GM18909 (cell line): ENCODE data around the gene EVI5L.

ENCODE experiments used
- ATAC-seq: cut with Tn5 transposase; IDR thresholded peaks from one replicate; pipeline ENCODE4 v1.9.1; 2021; ENCODE audit warnings: mild to moderate bottlenecking; ENCODE audit not compliant: unreplicated experiment, poor library complexity

EVI5L gene

DNA sequence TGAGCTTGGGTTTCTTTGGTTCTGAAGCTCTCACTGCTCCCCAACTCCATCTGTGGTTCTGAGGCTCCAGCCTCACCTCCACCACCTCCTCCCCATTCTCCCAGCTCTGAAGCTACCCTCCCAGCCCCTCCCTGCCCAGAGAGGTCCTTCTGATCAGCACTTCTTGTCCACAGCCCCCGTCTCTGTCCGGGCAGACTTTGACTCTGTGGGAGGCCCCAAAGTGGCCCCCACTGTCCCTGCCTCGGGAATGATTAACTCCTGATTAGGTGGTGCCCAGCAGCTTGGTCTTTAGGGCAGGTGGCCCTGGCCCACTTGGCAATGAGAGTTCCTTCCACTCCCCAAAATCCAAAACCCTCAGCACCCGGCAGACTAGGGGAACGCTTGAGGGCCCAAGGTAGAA lies 14.4 kb downstream of the EVI5L start:
- ATAC-seq = no peak

DNA sequence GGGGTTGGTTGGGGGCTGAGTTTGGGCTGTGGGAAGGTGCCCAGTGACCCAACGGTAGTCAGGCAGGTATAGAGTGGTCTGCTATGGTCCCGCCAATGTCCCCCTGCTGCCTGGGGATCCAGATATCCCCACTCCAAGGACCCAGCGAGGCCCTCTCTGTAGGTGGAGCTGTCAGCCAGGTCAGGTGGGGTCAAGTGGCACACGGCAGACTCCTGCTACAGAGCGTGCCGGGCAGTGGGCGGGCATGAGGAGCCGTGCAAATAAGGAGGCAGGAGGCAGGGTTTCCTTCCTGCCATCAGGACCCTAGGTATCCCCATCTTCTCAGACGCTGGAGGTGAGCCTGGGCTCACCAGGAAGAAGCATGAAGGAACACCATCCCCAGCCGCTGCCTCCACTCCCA lies 14.9 kb downstream of the EVI5L start:
- ATAC-seq = no peak

DNA sequence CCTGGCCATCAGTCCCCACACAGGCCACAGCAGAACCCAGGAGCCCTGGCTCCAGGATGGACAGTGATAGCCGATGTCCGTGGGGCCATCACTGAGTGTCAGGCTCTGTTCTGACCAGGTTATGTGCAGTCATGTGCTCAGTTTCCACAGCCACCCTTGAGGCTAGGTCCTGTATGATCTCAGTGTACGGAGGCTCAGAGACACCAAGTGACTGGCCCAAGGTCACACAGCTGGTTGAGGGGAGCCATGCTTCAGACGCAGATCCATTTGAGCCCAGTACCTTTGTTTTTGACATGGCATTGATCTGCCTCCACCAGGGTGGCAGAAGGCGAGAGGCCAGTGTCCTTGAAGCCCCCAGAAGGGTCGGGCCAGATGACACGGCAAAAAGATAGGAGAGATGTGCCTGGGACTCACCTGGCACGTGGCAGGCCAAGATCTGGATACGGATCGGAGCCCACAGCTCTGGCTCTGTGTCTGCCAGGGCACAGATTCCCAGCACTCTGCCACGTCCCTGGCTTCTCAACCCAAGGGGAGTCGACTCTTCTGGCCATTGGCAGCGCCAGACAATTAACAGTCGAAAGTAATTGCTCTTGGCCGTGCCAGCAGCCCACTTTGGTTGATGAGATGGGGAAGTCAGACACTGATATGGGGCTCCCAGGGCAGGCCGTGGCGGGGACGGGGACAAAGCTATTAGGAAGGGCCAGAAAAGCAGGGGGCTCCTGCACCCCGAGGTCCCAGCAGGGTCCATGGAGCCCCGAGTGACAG lies 15.6 kb downstream of the EVI5L start:
- ATAC-seq = no peak

DNA sequence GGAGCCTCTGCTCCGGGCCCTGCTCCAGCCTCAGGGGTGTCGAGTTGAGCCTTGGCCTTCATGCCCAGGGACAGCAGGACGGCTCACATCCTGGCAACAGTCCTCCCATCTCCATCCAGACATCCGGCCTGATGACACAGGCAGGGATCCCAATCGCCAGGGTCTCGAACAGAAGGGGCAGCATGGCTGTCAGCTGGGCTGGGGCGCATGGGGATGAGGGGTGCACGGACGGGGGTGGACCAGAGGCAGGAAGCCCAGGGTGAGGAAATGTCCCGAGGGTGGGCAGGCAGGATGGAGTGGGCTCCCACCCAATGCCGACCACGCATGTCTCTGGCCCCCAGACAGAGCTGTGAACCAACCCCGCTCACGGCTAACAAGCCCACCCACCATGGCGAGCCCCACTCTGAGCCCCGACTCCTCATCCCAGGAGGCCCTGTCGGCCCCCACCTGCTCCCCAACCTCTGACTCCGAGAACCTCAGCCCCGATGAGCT lies 16.2 kb downstream of the EVI5L start:
- ATAC-seq = no peak

DNA sequence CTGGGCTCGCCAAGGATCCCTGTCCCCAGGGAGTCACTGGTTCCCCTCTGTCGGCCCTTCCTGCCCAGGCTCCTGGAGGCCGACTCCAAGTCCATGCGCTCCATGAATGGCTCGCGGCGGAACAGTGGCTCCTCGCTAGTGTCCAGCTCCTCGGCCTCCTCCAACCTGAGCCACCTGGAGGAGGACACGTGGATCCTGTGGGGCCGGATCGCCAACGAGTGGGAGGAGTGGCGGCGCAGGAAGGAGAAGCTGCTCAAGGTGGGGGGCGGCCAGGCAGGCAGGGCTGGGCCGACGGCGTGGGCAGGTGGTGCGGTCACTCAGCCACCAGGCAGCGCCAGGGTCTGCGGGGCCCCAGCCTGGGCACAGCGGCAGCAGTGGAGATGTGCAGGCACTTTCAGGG lies 17.6 kb downstream of the EVI5L start:
- ATAC-seq = no peak

DNA sequence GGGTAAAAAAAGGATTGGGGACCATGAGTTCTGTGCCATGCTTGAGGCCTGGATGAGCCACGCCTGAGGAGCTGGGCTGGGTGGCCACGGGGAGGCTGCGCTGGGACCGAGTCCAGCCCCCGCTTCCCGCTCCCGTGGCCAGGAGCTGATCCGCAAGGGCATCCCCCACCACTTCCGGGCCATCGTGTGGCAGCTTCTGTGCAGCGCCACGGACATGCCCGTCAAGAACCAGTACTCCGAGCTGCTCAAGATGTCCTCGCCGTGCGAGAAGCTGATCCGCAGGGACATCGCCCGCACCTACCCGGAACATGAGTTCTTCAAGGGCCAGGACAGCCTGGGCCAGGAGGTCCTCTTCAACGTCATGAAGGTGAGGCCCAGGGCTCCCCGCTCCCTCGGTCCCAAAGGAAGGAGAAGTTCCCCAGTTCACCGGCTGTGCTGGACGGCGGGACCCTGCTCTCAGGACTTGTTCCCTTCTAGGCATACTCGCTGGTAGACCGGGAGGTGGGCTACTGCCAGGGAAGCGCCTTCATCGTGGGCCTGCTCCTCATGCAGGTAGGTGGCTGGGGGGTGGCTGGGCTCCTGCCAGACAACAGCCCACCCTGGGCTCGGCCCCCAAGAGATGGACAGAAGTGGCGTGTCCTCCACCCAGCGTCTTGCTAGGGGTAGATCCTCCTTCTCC lies 18.9 kb downstream of the EVI5L start:
- no peak for ATAC-seq

DNA sequence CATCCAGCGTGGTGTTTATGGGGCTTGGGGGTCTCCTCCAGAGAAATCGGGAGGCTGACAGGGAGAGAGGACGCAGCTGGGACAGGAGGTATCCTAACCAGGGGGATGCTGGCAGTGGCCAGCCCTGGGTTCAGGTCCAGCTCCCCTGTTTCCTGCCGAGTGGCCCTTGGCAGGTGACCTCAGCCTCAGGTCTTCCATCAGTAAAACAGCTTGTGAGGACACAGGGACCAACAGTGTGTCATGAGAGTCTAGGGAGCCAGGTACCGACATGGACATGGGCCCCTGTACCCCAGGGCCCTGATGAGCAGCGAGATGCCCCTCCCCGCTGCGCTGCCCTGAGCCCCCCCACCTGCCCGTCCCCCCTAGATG lies 19.6 kb downstream of the EVI5L start:
- ATAC-seq = no peak

DNA sequence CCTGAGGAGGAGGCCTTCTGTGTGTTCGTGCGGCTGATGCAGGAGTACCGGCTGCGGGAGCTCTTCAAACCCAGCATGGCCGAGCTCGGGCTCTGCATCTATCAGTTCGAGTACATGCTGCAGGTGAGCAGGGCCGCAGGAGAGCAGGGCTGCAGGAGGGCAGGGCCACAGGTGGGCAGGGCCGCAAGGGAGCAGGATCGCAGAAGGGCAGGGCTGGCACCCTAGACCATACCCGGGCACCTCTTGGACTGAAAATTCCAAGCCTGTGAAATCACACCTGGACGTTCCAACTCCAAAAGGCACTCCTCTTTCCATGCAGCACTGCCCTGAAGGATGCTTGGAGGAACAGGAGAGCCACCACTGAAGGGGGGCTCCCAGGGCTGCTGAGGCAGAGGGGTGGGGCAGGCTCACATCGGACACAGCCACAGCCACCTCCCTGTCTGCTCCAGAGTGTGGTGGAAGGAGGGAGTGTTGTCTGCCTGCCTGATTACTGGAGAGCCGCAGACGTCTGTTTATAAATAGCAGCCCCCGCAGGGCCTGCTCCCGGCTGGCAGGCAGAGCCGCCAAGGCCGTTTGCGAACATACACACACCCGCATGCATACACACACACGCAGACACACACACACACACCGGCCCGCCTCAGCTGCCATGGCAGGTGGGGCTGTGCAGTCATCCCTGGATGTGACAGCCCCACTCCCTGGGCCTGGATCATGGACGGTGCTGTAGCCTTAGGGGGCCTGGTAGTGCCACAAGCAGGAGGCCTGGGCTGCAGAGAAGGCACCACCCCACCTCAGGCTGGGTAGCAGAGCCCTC lies 20.2 kb downstream of the EVI5L start:
- ATAC-seq = no peak

DNA sequence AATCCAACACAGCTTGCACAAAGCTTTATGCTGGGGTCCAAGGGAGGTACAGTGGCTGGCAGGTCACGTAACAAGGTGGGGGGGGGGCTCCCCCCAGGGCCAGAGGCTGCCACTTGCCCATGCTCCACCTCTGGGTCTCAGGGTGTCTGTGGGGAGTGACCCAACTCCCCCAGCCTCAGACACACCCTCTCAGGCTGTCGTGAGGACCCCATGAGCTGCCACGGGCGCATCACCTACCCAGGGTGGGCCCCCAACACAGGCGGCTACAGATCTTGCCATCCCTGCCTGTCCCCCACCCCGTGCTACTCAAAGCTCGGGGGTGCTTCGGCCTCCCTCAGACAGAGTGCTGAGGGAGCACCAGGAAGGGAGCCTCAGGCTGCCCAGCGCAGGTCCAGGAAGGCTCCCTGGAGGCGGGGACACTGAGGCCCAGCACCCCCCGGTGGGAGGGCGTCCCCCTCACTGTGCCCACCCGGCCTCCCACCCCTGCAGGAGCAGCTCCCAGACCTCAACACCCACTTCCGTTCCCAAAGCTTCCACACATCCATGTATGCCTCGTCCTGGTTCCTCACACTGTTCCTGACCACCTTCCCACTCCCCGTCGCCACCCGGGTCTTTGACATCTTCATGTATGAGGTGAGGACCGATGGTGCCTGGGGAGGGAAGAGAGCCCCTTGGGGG lies 21.1 kb downstream of the EVI5L start:
- ATAC-seq = no peak

DNA sequence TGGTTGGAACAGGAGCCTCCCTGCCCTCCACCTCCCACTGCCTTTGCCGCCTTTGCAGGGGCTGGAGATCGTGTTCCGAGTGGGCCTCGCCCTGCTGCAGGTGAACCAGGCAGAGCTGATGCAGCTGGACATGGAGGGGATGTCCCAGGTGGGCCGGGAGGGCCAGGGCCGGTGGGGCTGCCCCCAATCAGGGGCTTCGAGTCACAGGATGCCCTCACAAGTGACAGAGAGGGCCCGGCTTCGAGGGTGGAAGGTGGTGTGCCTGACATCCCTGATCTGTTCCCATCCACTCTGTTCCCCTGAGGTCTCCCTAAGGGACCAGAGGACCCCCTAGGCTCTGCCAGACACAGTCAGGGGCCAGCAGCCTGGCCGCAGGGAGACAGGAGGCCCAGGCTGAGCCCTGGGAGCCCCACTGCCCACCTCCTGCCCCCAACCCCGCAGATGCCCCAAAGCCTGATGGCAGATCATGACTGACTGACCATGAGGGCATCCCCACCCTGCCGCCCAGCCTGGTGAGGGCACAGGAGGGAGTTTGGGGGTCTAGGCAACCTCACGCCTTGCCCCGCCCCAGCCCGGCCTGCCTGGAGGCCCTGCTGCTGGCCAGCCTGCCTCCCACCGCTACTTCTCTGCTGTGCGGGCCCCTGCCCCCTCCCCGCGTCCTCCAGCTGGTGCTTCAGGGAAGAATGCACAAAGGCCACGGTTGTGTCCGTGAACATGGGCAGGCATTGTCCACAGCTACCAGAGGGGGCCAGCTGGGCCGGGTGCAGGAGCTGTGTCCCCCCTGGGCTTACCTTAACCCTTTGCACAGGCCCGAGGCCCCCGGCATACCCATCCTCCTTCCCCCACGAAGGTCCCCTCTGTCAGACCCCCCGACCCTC lies 21.8 kb downstream of the EVI5L start:
- no peak for ATAC-seq

DNA sequence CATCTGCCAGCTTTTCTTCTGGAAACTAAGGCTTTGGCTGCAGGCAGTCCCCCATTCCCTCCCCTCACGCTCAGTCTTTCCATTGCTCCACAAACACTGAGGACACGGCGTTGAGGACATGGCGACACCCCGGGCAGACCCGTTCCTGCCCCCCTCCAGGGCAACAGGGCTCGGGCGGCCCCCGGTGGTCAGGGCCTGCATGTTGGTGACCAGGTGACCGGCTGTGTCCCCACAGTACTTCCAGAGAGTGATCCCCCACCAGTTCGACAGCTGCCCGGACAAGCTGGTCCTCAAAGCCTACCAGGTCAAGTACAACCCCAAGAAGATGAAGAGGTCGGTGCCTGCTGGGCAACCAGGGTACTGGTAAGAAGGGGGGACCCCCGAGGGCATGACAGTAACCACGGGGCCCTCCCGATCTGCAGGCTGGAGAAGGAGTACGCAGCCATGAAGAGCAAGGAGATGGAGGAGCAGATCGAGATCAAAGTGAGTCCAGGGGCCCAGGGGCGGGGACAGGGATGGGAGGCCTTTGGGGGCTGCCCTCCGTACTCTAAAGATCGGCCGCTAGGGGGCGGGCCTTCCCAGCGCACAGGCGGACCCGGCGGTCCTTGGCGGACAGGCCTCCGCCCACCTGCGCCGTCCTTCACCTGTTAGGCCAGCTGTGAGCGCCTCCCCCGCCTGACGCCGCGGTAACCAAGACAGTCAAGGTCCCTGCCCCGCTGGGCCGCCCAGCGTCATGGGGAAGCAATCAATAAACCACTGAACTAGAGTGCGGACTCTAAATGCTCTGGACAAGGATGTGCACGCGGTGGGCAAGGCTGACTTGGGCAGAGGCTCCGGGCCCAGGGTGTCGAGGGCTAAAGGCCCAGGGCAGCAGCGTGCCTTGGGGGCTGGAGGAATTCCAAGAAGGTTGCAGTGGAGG lies 23.1 kb downstream of the EVI5L start:
- ATAC-seq = no peak

DNA sequence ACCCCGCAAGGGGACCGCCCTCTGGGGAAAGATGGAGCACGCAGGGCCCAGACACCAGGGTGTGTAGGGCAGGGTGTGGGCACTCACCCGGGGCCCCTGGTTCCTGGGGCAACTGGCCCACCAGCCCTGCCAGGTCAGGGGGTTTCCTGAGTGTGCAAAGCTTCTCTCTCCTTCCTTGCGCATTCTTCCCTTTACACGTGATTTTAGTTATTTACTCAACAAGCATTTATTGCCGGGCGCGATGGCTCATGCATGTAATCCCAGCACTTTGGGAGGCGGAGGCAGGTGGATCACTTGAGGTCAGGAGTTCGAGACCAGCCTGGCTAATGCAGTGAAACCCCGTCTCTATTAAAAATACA lies 23.7 kb downstream of the EVI5L start:
- no peak for ATAC-seq

DNA sequence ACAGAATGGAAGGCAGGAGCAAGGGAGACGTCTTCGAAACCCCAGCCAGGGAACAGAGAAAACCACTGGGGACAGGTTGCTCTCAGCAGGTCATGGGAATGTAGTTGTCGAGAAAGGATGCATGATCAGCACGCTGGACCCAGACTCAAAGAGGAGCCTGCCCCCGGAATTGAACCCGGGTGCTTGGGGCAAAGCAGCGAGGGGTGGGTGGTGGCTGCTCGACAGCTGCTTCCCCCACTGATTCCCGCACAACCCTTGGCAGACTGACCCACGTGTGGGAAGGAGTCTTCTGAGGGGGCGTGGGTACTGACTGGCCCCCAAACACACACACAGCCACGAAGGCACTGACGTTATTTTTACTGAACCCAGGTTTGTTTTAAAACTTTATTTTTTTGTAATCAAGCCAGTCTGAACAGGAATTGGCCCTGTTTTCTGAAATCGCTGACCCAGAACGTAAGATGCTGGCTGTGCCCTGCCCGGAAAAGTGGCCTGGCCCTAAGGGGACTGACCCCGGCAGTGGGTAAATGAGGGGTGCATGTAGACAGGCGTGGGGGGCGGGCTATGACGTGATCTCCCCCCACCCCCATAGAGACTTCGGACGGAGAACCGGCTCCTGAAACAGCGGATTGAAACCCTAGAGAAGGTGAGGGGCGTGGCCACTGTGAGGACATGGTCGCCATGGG lies 25.5 kb downstream of the EVI5L start:
- ATAC-seq = no peak

DNA sequence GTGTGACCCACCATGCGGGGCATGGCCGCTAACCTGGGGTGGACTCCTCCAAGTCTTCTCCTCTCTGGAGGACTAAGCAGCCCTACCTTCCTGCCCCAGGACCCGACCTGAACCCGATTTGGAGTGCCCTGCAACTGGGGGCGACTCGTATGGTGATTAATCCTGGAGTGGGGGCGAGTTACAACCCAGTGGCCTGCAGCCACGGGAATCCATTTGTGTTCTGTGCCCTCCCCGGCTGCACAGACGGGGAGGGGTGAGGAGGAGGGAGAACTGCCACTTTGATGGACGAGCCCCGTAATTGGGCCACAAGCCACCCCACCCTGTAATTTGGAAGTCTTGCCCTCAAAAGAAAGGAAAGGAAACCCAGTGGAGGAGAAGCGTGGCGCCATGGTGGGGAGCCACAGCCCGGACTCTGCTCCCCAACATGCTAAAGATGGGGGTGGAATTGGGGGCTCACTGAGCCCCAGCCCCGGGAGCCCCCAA lies 26.1 kb downstream of the EVI5L start:
- ATAC-seq = no peak

DNA sequence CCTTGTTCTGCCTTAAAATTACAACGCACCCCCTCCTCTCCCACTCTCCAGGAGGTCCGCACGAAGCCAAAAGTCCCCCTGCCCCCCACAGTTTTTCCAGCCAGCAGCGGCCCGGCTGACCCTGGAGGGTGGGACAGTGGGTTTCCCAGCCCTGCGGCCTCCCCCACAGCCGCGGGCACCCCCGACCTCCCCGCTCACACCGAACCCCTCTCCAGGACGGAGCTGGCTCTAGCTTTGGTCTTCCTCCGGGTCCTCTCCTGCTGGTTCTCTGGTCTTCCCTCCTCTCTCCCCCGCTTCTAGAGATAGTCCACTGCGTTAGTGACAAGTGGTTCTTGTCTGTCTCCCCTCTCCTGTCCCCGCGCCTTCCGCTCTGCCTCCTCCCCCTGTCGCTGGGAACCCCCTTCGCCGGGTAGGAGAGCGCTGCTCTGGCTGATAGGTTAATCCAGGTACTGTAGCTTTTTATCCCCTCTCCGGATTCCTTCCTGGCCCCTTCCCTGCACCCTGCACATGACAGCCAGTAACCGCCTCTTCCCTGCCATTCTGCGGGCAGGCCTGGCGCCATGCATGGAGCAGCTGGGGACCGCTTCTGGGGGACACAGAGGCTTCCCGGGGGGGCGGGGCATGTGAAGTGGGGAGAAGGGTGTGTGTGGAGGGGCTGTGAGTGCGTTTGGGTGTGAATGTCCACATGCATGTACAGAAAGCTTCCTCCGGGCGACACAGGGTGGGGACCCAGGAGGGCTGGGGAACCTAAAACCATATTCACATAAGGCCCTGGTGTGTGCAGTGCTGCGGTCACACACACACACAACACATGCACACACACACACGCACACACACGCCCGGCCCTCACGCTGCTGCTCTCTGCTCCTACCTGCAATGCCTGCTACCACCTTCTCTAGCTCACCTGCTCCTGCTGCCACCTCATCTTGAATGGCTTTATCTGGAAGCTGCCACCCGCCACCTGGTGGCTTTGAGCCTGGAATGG lies 27.0 kb downstream of the EVI5L start:
- no peak for ATAC-seq

DNA sequence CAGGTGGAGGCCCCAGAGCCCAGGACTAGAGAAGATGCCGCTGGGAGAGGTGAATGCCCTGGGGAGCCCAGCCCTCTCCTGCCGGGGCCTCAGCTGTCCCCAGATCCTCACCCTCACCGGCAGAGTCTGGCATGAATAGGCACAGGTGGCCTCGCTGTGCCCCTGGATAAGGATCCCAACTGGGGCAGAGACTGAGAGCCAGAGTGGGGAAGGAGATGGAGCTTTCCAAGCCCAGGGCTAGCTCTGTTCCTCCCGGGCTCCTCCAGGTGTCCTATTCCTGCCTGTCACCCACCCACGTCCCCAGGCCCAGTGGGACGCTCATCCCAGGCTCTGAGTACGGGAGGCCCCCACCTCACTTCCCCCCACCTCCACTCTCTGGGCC lies 27.7 kb downstream of the EVI5L start:
- no peak for ATAC-seq
